GM12865 (cell line): ENCODE measurements around the gene GUCA2A.

ENCODE experiments used
- DNase-seq: peaks from one replicate; pipeline ENCODE4 v3.0.0; 2010; ENCODE audit warnings: low read depth
- H3K4me3 ChIP-seq: 2 replicates; pipeline ENCODE4 v1.5.1; 2011; ENCODE audit warnings: mild to moderate bottlenecking, low read depth, low read length, control low read depth
- CTCF ChIP-seq: IDR thresholded peaks from 2 replicates; pipeline ENCODE4 v1.5.1; 2011; ENCODE audit warnings: low read length, control low read depth, low read depth, inconsistent platforms; ENCODE audit not compliant: insufficient read depth; ENCODE audit errors: missing control alignments

GUCA2A gene

GRCh38 chr1:42176902-42177519 lies 12.5 kb upstream of the GUCA2A start:
- peak; percentile 70 for DNase-seq
- no peak overlapping the region for H3K4me3 ChIP-seq
- TF ChIP-seq CTCF, result peak; percentile 85

- TF ChIP-seq CTCF, result no peak
- DNase-seq, result no peak
- H3K4me3 ChIP-seq, result no peak overlapping the region
Observed at GRCh38 chr1:42175314-42176054, 10.9 kb upstream of the GUCA2A start.

DNA sequence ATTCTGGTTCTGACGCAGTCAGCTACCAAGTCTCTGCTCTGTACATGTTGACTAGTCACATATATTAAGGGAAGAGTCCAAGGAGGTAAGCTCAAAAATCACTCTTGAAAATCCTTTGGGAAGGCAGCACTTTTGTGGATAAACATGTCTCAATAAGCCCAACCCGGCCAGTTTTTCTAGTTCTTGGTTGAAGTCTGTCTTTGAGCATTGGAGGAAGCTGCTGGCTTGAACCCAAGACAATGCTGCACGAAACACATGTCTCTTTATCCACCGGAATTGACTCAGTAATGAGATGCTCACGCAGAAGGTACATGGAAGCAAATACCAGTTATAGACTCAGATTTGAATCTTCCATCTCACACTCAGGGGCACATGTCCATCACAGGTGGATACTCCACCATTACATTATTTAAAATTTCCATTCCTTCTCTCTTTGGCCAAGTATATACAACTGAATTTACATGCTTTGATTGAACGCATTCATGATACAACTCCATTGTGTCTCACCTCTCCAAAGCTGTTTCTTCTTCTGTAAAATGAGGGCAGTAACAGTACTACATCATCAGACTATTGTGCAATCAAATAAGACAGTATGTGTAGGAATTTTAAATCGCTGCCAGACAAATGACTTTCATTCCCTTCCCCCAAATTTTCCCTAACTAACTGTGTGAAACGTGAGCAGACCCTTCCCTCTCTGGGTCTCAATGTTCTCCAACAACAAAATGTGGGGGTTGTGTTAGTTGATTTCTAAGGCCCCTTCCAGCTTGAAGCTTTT lies 9.6 kb upstream of the GUCA2A start:
- DNase-seq, result no peak
- TF ChIP-seq CTCF, result no peak
- no peak overlapping the region for H3K4me3 ChIP-seq

DNA sequence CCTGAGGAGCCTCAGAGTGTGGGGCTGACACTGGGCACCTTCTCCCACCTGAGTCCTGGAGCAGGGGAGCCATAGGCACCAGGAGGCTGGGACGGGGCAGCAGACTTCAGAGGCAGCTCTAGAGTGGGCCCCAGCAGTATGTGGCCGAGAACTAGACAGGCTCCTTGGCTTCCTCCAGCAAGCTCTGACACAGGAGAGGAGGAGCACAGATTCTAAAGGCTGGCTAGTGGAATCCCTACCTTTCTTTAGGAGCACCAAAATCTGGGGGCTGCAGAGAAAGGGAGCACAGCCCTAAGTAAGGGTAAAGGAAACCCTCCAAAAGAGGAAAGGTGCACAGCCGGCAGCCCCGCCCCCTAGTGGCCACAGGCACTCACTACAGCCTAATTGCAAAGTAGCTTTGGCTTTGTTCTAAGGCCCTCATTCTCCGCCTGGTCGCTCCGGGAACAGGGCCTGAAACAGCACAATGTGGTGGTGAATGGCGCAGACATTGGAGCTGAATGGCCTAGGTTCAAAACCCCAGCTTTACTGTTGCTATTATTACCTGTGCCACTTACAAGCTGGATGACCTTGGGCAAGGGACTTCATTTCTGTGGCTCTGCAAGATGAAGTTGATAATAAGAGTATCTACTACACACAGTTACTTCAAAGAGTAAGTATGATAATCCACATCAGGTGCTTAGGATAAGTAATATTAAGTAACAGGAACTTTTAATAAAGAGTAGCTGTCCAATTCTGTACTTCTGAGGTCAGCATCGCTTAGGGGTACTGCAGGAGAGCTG lies 8.8 kb upstream of the GUCA2A start:
- TF ChIP-seq CTCF, result peak; percentile 97
- no peak overlapping the region for H3K4me3 ChIP-seq
- peak; percentile 59 for DNase-seq

- no peak for TF ChIP-seq CTCF
- no peak for DNase-seq
- no peak overlapping the region for H3K4me3 ChIP-seq
Observed at GRCh38 chr1:42172381-42173133, 8.0 kb upstream of the GUCA2A start.
